ENCODE data around the gene DOCK4. TPM values are rescaled to one million over a fixed set of nuclear protein-coding genes. Genes with fewer than 3 reads are reported as not detected.
A peak's percentile ranks its signal among the peaks of the same experiment; 100 is the strongest.

The DOCK4 gene
- total RNA-seq, 1 donor from 2014 or later: 13.9 TPM

GRCh38 chr7:112001091-112001826 lies 204.9 kb downstream of the DOCK4 start:
- DNase-seq: no peak
- ATAC-seq: peak; percentile 27
- intact Hi-C loops (cut with micrococcal nuclease): no loop called here

- DNase-seq: no peak
Observed at GRCh38 chr7:111998326-111998725, 207.9 kb downstream of the DOCK4 start.

DNA sequence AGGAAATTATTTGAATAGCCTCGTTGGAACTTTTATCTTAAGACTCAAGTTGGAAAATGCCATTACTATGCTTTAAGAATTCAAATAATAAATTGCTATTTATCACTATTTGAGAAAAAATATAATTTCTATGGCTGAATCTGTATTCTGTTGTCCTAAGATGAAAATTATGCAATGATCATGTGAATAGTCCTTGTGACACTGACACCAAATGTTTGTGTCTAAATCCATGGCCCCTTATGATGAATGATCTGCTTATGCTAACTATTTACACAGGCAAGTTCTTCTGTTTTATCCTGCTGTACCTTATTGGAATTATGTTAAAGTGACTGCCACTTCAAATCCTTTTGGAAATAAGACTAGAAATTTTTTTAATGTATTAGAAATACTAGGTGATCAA lies 208.7 kb downstream of the DOCK4 start:
- ATAC-seq (no peak), DNase-seq (no peak)
- intact Hi-C loops (cut with micrococcal nuclease): no loop called here

More at GRCh38 chr7:111998326-111998725, 207.9 kb downstream of the DOCK4 start:
- intact Hi-C loops (cut with micrococcal nuclease): no loop called here
- no peak for ATAC-seq

DNA sequence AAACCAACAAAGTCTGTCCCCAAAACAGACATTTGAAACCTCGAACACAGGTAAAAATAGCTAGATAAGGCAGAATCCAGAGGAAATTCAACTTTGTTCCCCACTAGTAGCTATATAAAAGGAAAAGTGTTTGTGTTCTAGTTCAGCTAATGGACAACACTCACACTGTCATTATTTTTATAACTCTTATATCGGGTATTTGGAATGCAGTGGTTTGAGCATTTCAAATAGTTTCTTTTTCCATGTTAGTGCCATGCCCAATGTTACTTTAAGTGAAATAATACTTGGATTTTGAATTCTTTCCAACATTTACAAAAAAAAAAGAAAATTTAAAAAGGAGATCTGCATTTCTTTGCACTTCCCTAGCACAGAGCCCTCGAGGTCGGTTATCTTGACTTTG lies 213.6 kb downstream of the DOCK4 start:
- ATAC-seq (no peak), DNase-seq (no peak)
- intact Hi-C loops (cut with micrococcal nuclease): no loop called here

DNA sequence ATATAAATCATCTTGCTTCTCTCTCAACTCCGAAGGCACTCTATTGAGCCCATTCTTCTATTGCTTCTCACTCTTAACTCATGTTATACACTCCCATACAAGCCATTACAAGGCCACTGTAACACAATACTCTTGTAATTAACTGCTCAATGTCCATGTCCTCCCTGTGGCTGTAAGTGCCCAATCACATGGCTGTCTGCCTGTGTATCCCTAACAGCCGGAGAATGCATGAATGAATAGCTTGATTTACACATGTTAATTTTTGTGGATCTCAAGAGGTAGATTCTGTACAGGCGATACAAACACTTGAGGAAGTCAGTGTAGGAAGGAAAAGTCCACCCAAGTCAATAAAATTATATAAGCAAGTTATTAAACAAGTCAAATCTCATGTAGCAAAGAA lies 215.6 kb downstream of the DOCK4 start:
- ATAC-seq (no peak), DNase-seq (no peak)
- intact Hi-C loops (cut with micrococcal nuclease): no loop called here

GRCh38 chr7:111987886-111988285 lies 218.3 kb downstream of the DOCK4 start:
- no peak for DNase-seq
- ATAC-seq: no peak
- intact Hi-C loops (cut with micrococcal nuclease): no loop called here

GRCh38 chr7:111987115-111987826 lies 218.9 kb downstream of the DOCK4 start:
- ATAC-seq: peak; percentile 66
- DNase-seq: no peak
- intact Hi-C loops (cut with micrococcal nuclease): no loop called here

GRCh38 chr7:111986601-111987000 lies 219.6 kb downstream of the DOCK4 start:
- no peak for ATAC-seq
- intact Hi-C loops (cut with micrococcal nuclease): no loop called here
- no peak for DNase-seq

GRCh38 chr7:111985798-111986197 lies 220.4 kb downstream of the DOCK4 start:
- no peak for ATAC-seq
- intact Hi-C loops (cut with micrococcal nuclease): no loop called here
- no peak for DNase-seq

DNA sequence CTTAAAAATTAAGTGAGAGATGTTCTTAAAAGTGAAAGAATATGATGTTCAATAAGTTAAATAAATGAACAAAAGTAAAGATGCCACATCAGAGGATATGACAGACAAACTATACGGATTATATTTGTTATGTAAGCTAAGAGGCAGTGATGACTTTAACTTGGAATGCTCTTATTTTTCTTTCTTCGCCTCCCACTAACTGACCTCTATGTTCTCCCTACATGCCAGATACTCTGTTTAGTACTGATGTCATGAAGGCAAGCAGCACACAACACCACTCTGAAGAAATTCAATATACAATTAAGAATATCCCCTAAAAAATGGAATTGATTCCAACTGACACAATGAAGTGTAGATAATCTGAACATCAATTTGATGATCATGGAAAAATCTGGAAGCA lies 223.4 kb downstream of the DOCK4 start:
- ATAC-seq (no peak), DNase-seq (no peak)
- intact Hi-C loops (cut with micrococcal nuclease): no loop called here

DNA sequence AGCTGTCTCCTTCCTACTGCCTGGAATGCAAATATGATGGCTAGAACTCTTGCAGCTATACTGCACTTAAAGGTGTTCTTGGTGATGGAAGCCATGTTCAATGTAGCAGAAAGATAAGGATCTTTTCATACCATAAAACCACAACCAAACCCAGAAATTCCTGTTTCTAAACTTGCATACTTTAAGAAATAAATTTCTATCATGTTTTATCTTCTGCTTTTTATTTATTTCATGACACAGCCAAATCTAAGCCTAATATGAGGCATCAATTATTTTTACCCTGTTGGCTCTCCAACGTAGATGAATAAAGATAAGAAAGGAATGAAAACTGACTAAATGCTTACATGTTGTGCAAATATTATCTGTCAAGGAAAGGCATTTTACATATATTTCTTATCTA lies 224.1 kb downstream of the DOCK4 start:
- ATAC-seq: no peak
- intact Hi-C loops (cut with micrococcal nuclease): no loop called here
- DNase-seq: no peak

DNA sequence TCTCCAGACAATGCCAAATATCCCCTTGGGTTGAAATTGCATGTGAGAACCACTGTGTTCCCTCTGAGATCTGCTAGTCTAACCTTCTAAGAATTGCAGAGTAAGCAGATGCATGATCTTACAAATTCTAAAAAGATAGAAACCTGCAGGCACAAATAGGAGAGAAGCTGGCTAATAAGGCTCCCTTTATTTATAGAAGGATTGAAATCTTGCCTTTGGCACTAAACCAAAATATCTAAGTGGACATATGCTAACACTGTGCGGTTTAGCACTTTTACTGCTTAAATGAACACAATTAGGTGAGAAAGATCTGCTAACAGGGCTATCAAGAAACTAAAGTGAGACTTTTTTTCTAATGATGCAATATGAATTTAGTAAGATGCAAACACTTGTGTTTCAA lies 225.5 kb downstream of the DOCK4 start:
- DNase-seq (no peak), ATAC-seq (no peak)
- intact Hi-C loops (cut with micrococcal nuclease): no loop called here

DNA sequence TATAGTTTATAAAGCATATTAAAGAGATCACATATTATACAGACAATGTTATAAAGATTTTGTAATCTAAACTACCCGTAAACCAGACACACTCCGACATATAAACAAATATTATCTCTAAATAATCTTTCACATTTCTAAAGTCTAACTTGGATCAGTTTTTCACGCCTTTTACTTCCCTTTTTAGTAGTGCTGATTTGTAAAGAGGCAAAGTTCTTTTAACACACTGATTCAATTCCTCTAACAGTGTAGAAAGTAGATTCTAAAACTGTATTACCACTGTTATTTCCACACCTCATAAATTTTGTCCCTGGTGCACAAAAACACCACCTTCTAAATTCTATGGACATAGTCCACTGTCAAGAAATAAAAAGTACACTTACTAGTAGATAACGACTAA lies 230.9 kb downstream of the DOCK4 start:
- ATAC-seq: no peak
- DNase-seq: no peak
- intact Hi-C loops (cut with micrococcal nuclease): no loop called here

GRCh38 chr7:111960984-111961383 lies 245.2 kb downstream of the DOCK4 start:
- intact Hi-C loops (cut with micrococcal nuclease): no loop called here
- ATAC-seq (no peak), DNase-seq (no peak)

DNA sequence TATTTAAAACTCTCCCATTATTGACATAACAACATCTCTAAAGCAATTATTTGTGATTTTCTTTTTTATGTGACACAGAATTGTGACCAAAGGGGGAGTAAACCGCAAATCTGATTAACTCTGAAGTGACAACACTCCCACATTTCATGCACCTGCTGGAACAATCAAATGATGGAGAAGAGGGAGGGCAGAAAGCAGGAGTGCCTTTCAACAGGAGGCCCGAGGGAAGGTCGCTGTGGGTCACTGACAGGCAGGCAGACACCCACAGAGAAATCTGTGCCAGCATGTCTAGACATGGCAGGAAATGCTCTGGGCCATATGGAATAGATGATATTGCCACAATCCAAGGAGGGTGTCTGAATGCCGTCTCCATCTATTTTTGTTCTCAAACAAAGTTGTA lies 247.3 kb downstream of the DOCK4 start:
- no peak for ATAC-seq
- intact Hi-C loops (cut with micrococcal nuclease): no loop called here
- no peak for DNase-seq

DNA sequence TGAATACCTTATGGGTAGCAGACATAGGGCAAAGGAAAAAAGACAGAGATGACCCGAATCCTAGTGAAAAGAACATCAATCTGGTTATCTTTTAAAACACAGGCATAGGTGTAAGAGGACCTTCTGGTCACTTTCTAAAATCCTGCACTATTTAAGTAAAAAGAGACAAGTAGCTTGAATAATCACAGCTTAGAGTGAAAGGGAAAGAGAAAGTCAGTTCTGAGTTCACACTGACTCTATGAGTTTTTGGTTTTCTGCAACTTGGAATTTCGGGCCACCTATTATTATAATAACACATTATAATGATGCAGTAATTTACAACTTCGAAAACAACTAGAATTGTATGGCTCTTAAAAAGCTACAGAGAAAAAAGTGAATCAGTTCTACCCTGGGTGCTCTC lies 247.8 kb downstream of the DOCK4 start:
- DNase-seq: no peak
- ATAC-seq: no peak
- intact Hi-C loops (cut with micrococcal nuclease): no loop called here

DNA sequence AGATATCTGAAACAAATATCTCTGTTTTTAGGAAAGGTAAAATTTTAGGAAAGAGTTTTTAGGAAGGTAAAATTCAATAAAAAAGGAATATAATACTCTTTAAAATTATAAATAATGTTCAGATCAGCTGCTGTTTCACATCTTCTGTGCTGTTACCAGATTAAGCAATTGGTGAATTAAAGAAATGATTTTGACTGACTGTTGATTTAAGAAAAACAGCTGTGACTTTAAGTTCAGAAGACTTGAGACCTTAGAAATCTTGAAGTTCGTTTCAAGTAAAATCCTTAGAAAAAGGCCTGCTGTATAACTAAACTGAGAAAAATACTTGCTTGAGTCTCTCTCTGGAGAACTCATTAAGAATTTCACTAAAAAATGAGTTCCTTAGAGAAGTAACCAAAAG lies 250.6 kb downstream of the DOCK4 start:
- ATAC-seq: no peak
- intact Hi-C loops (cut with micrococcal nuclease): no loop called here
- DNase-seq: no peak

DNA sequence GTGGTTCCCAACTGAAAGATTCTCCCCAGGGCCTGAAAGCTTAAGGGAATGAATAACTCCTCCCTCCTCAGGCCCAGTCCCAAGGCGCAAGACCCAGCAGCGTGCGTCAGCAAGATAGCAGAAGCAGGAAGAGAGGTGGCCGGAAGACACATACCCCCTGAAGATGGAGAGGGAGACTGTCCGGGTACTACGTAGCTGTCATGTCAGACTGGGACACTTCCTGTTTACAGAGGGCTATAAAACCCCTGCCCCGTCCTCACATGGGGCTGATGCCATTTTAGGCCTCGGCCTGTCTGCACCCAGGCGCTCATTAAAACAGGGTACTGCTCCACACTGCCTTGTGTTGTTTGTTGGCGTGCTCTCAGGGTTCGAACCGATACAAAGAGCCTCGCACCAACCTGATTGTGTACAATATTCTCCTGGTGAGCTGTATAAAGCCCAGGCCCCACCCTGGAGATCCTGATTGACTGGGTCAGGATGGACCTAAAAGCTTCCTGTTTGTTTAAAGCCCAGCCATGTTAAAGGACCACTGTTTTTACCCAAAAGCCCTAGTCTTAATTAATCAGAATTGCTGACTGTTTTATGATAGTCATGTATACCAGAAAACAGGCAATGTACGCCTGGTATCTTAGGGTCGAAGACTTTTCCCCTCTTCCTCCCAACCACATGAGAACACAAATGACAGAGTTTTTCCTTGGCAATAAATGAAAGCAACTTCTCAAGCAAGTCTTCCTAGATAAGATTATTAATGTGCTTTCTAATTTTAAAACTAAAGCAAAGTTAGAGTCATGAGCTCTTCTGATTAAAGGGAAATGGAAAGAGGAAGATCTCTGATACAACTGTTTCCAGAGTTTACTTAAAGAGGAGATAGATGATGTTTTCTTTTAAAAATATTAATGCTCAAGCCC lies 251.5 kb downstream of the DOCK4 start:
- DNase-seq (no peak), ATAC-seq (peak; percentile 49)
- intact Hi-C loops (cut with micrococcal nuclease): no loop called here

GRCh38 chr7:111954056-111954455 lies 252.1 kb downstream of the DOCK4 start:
- ATAC-seq (peak; percentile 27), DNase-seq (no peak)
- intact Hi-C loops (cut with micrococcal nuclease): no loop called here

DNA sequence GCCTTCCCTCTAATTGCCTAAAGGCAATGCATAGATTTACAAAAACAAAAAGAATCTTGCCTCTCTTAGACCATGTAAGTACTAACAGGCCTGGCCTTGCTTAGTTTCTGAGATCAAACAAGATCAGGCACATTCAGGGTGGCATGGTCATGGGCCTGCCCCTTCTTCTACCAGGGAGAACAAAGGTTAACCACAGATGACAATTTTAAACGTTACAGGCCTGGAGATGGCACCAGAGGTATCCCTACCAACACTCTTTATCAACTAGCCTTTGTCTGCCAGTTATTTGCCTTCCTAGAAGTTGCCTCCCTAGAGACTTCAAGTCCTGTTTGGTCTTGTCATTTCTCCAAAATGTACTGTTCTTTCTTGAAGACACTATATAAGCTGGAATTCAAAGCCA lies 252.6 kb downstream of the DOCK4 start:
- DNase-seq (no peak), ATAC-seq (peak; percentile 78)
- intact Hi-C loops (cut with micrococcal nuclease): no loop called here
